Caco-2 (cell line): Measurements from ENCODE around the gene ASZ1. TPM values are rescaled to one million over a fixed set of nuclear protein-coding genes. Genes with fewer than 3 reads are reported as not detected.
"Not testable (repeated sequence)": the region's sequence is repeated elsewhere in the genome, so short reads cannot be mapped to it uniquely, and the experiment has no call there.

ENCODE experiments used
- BruUV-seq: library from RNA; stranded (reverse); fragments of 400-500 nt; replicated peaks from 2 replicates; lab custom pipeline; 2021; lab: Mats Ljungman, UMichigan
- CTCF ChIA-PET: fragments of 300-600 bp; sonication (Branson Sonifier 250); formaldehyde crosslinking; loops from one replicate; lab custom pipeline; 2022; ENCODE audit warnings: antibody characterized with exemption; lab: Charles Lee
- POLR2A ChIA-PET: fragments of 300-600 bp; sonication (Branson Sonifier 250); formaldehyde crosslinking; loops from one replicate; lab custom pipeline; 2022; ENCODE audit warnings: antibody characterized with exemption; lab: Charles Lee
- DNase-seq, 2 experiments: peaks; one replicate each; pipeline versions ENCODE4 v3.0.0 to v3.0.0-alpha.2; 2020 to 2022
- H3K27me3 ChIP-seq: replicated peaks from 2 replicates; pipeline ENCODE4 v1.6.0; 2011; ENCODE audit warnings: low read length; ENCODE audit not compliant: control insufficient read depth, insufficient read depth
- H3K36me3 ChIP-seq: 2 replicates; pipeline ENCODE4 v1.5.1; 2011; ENCODE audit warnings: low read length; ENCODE audit not compliant: control insufficient read depth, insufficient read depth
- H3K4me1 ChIP-seq: fragments of 250-450 bp; sonication (Bioruptor Pico); 2 replicates; pipeline ENCODE4 v1.5.1; 2020; ENCODE audit warnings: mild to moderate bottlenecking
- H3K4me3 ChIP-seq: 2 replicates; pipeline ENCODE4 v1.5.1; 2011; ENCODE audit warnings: low read depth, mild to moderate bottlenecking, control low read depth, low read length
- H3K9me3 ChIP-seq: fragments of 250-450 bp; sonication (Bioruptor Pico); 2 replicates; pipeline ENCODE4 v1.5.1; 2020; ENCODE audit warnings: mild to moderate bottlenecking, moderate library complexity
- H3K27ac Mint-ChIP-seq: one replicate; pipeline ENCODE4 v1.8.0; 2022; ENCODE audit warnings: mixed read lengths; ENCODE audit not compliant: unreplicated experiment
- H3K27me3 Mint-ChIP-seq: one replicate; pipeline ENCODE4 v1.8.0; 2022; ENCODE audit warnings: mixed read lengths; ENCODE audit not compliant: insufficient read depth, unreplicated experiment
- H3K36me3 Mint-ChIP-seq: one replicate; pipeline ENCODE4 v1.8.0; 2022; ENCODE audit warnings: mild to moderate bottlenecking, mixed read lengths; ENCODE audit not compliant: insufficient read depth, unreplicated experiment
- H3K4me1 Mint-ChIP-seq: one replicate; pipeline ENCODE4 v1.8.0; 2022; ENCODE audit warnings: low read depth, mixed read lengths; ENCODE audit not compliant: unreplicated experiment
- H3K4me3 Mint-ChIP-seq: one replicate; pipeline ENCODE4 v1.8.0; 2022; ENCODE audit warnings: mild to moderate bottlenecking, moderate library complexity, mixed read lengths; ENCODE audit not compliant: unreplicated experiment
- H3K9me3 Mint-ChIP-seq: one replicate; pipeline ENCODE4 v1.8.0; 2022; ENCODE audit warnings: mixed read lengths; ENCODE audit not compliant: unreplicated experiment
- CTCF ChIP-seq, 2 experiments: fragments of 200-600 bp in 1 of 2; IDR thresholded peaks; 1 replicate in 1 of 2; 2 replicates in 1 of 2; pipeline versions ENCODE4 v1.5.1 to v1.8.0; 2011 to 2022; ENCODE audit warnings: antibody characterized with exemption in 1 of 2, control low read depth in 1 of 2, inconsistent platforms in 1 of 2, low read depth in 1 of 2, low read length in 1 of 2, mild to moderate bottlenecking in 1 of 2, moderate library complexity in 1 of 2; ENCODE audit not compliant: insufficient read depth in 1 of 2, severe bottlenecking in 1 of 2, unreplicated experiment in 1 of 2
- intact Hi-C: fragments of 100-400 bp; cut with micrococcal nuclease; formaldehyde crosslinking; loops from one replicate; pipeline ENCODE4 v1.10.0; 2022; ENCODE audit not compliant: unreplicated experiment
- total RNA-seq: library from RNA; stranded (reverse); gene quantifications from 2 replicates; pipeline ENCODE4 v1.2.3, GENCODE V29; 2022

ASZ1 gene
- total RNA-seq, 1 experiment from 2014 or later: not detected

DNA sequence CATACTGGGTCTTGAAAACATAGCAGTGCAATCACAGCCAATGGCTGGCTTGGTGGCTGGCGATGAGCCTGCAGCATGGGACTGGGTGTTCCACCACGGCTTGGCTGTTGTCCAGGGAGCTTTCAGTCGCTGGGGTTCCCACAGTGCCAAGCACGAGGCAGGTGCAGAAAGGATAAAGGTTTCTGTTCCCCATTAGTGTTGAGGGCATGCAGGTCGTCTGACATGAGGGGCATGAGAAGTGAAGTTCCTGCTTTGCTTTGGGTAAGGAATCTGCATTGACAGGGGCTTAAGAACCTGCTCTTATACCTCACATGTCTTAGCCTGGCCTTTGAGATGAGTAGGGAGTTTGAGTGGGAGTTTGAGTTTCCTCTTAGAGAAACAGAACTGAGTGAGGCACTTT lies 43.5 kb upstream of the ASZ1 start:
- DNase-seq: no peak
- H3K4me3 Mint-ChIP-seq: no peak overlapping the region
- H3K4me1 ChIP-seq: no peaks in the 10 kb centered on the region
- no peaks in the 10 kb centered on the region for H3K9me3 Mint-ChIP-seq
- intact Hi-C loops: no loop called here
- no peak overlapping the region for H3K4me3 ChIP-seq
- peaks cover under 1% of the 10 kb centered on the region for H3K4me1 Mint-ChIP-seq
- no peaks in the 10 kb centered on the region for H3K27me3 Mint-ChIP-seq
- CTCF ChIA-PET: no interaction called here
- no peaks in the 10 kb centered on the region for H3K36me3 ChIP-seq
- no peak overlapping the region for H3K27ac Mint-ChIP-seq
- POLR2A ChIA-PET: no interaction called here
- BruUV-seq: no TSS peak
- no peaks in the 10 kb centered on the region for H3K27me3 ChIP-seq
- H3K9me3 ChIP-seq: no peaks in the 10 kb centered on the region
- no peak for TF ChIP-seq CTCF (IDR thresholded peaks at IDR 0.05; ENCODE audit: insufficient read depth in 1 of 2, low read depth in 1 of 2, low read length in 1 of 2, severe bottlenecking in 1 of 2, unreplicated experiment in 1 of 2)
- H3K36me3 Mint-ChIP-seq: no peaks in the 10 kb centered on the region

- DNase-seq: no peak
- POLR2A ChIA-PET: no interaction called here
- Mint-ChIP-seq H3K27me3 (no peaks in the 10 kb centered on the region), H3K36me3 (no peaks in the 10 kb centered on the region), H3K4me1 (no peaks in the 10 kb centered on the region), H3K9me3 (no peaks in the 10 kb centered on the region), H3K4me3 (no peak overlapping the region), H3K27ac (no peak overlapping the region)
- no TSS peak for BruUV-seq
- H3K4me3 ChIP-seq: no peak overlapping the region
- no peaks in the 10 kb centered on the region for H3K36me3 ChIP-seq
- no peak for TF ChIP-seq CTCF (IDR thresholded peaks at IDR 0.05; ENCODE audit: insufficient read depth in 1 of 2, low read depth in 1 of 2, low read length in 1 of 2, severe bottlenecking in 1 of 2, unreplicated experiment in 1 of 2)
- H3K4me1 ChIP-seq: no peaks in the 10 kb centered on the region
- H3K27me3 ChIP-seq: no peaks in the 10 kb centered on the region
- CTCF ChIA-PET: no interaction called here
- 0 out of 2 replicates have a peak, but pooled peaks cover 3% of the 10 kb centered on the region for H3K9me3 ChIP-seq
- intact Hi-C loops: no loop called here
Measured at GRCh38 chr7:117468174-117468573, 40.9 kb upstream of the ASZ1 start.

DNA sequence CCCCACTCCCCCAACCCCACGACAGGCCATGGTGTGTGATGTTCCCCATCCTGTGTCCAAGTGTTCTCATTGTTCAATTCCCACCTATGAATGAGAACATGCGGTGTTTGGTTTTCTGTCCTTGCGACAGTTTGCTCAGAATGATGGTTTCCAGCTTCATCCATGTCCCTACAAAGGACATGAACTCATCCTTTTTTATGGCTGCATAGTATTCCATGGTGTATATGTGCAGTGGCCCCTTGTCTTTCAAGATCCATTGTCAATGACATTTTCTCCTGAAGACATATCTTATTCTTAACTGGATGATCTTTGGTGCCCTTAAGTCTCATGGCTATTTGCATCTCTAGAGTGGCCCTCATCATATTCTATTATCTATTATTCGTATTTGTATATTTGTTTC lies 33.5 kb upstream of the ASZ1 start:
- H3K27me3 Mint-ChIP-seq, H3K36me3 ChIP-seq, POLR2A ChIA-PET, H3K36me3 Mint-ChIP-seq, H3K4me3 Mint-ChIP-seq, H3K4me3 ChIP-seq, H3K4me1 ChIP-seq, DNase-seq, BruUV-seq, intact Hi-C loops, H3K4me1 Mint-ChIP-seq, H3K9me3 Mint-ChIP-seq, H3K27ac Mint-ChIP-seq, H3K27me3 ChIP-seq, H3K9me3 ChIP-seq: not testable (repeated sequence)
- CTCF ChIA-PET: interaction anchor here (0.7 kb wide), 1 partner anchor 377 kb away, joined by 3 read pairs; no protein-coding TSS in a partner anchor
